Activated CD4-positive, alpha-beta T cell treated with anti-CD3 and anti-CD28 coated beads for 48 hours (primary cell): ENCODE results near the gene DPPA5.
"Not testable (repeated sequence)": the region's sequence is repeated elsewhere in the genome, so short reads cannot be mapped to it uniquely, and the experiment has no call there.

Experiments used
- DNase-seq: peaks from one replicate; pipeline ENCODE4 v3.0.0-alpha.2; 2020

DPPA5 gene, protein sequence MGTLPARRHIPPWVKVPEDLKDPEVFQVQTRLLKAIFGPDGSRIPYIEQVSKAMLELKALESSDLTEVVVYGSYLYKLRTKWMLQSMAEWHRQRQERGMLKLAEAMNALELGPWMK

DNA sequence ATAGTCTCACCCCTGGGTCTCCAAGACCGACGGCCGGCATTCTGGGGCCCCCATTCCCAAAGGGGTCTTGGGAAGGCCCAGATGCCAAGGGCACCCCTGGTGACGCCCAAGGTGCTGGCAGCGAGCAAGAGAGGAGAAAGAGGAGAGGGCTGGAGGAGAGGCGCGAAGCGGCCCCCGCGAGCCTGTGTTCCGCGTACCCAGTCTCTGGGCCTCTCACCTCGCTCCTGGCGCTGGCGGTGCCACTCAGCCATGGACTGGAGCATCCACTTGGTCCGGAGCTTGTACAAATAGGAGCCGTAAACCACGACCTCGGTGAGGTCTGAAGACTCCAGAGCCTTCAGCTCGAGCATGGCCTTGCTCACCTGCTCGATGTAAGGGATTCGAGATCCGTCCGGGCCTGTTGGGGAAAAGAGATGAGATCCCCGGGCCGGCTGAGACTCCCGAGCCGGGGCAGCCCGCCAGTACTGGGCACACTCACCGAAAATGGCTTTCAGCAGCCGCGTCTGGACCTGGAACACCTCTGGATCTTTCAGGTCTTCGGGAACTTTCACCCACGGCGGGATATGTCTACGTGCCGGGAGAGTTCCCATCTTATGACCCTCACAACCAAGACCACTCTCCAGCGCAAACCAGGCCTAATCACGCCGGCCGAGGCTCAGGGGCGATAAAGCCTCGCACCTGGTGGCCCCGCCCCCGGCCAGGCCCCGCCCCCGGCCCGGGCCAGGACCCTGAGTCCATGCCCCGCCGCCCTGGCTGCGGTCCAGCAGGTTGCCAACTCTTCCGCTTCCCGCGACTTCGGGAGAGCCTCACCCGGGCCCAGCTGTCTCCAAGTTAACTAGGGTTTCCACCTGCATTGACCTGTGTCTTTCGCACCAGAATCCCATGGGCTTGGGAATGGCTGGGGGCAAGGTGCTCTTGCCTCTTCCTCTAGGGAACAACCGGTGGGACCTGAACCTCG lies at the start of gene DPPA5:
DPPA5 (minus strand) TSS at position 641 of the 958 bp plus-strand sequence; CDS start at position 590, 51 bp downstream.
- no peak for DNase-seq

- no peak for DNase-seq
Measured at GRCh38 chr6:73400656-73401055, 46.6 kb upstream of the DPPA5 start.

GRCh38 chr6:73395875-73396274 lies 41.8 kb upstream of the DPPA5 start:
- DNase-seq = no peak

GRCh38 chr6:73394577-73395354 lies 40.7 kb upstream of the DPPA5 start, which contains the start of gene DDX43:
DDX43 (plus strand) TSS chr6:73394828; CDS start chr6:73394906, 78 bp downstream.
- DNase-seq = peak; percentile 62

DNA sequence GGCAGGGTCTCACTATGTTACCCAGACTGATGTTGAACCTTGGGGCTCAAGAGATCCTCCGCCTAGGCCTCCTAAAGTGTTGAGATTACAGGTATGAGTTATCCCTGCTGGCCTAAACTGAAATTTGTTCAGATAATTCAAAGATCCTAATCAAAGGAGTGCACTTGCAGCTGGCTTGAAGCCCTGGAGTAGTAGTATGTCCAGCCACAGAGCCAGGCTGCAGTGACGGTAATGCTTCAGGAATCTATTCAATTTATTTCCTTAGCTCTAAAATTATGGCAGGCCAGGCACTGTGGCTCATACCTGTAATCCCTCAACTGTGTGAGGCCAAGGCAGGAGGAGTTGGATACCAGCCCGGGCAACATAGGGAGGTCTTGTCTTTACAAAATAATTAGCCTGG lies 39.2 kb upstream of the DPPA5 start:
- DNase-seq = no peak

DNA sequence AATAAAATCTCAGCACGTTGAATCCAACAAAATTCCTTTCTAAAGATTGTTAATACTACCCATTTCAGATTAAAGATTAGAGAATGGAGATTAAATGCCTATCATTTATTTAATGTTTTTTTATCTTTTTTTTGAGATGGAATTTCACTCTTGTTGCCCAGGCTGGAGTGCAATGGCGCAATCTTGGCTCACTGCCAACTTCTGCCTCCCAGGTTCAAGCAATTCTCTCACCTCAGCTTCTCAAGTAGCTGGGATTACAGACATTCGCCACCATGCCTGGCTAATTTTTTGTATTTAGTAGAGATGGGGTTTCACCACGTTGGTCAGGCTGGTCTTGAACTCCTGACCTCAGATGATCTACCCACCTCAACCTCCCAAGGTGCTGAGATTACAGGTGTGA lies 38.1 kb upstream of the DPPA5 start:
- not testable (repeated sequence) for DNase-seq

DNA sequence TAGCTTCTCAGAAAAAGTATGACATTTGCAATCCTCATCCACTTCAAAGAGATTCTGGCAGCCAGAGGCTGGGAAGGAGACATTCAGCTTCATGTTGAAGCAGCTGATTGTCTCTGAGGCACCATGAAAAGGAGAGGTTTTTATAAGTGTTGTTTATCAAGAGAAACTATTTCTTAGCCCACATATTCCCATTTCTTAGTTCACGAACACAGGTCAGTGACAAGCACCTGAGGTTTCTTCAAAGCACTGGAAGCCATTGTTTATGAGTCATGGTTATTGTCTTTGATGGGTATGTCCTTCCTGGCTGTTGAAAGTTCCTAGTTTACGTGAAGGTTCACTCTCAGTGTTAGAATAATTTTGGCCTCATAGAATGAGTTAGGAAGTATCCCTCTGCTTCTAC lies 37.6 kb upstream of the DPPA5 start:
- DNase-seq = no peak

GRCh38 chr6:73389854-73390253 lies 35.8 kb upstream of the DPPA5 start:
- no peak for DNase-seq

- DNase-seq = peak; percentile 64
Measured at GRCh38 chr6:73388800-73389512, 34.9 kb upstream of the DPPA5 start.

DNA sequence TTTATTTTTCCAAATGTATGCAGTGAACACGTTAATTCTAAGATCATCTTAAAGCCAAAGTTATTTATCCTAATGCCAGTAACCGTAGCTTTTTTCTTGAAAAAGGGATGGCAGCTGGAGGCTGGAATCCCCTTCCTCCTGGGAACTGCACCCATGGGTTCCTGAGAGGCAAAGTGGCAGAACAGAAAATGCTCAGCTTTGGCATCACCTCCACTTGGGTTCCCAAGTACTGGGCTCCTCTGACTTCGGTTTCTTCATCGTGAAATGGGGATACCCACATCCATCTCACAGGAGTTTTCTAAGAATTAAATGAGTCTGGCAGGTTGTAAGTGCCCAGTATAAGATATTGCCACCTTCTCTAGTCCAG lies 34.3 kb upstream of the DPPA5 start:
- no peak for DNase-seq

- no peak for DNase-seq
Measured at GRCh38 chr6:73382462-73383113, 28.5 kb upstream of the DPPA5 start.

DNA sequence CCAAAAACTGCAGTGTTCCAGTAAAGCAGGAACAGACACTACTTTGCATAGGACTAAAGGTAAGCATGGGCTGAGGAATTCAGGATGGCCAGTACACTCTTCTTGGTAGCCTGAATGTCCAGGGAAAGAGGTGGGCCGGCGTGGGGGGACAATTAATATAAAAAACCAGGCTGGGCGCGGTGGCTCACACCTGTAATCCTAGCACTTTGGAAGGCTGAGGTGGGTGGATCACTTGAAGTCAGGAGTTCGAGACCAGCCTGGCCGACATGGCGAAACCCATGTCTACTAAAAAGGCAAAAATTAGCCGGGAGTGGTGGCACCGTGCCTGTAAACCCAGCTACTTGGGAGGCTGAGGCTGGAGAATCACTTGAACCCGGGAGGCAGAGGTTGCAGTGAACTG lies 27.5 kb upstream of the DPPA5 start:
- not testable (repeated sequence) for DNase-seq

GRCh38 chr6:73377225-73377624 lies 23.1 kb upstream of the DPPA5 start:
- no peak for DNase-seq

GRCh38 chr6:73375216-73375615 lies 21.1 kb upstream of the DPPA5 start:
- no peak for DNase-seq

DNA sequence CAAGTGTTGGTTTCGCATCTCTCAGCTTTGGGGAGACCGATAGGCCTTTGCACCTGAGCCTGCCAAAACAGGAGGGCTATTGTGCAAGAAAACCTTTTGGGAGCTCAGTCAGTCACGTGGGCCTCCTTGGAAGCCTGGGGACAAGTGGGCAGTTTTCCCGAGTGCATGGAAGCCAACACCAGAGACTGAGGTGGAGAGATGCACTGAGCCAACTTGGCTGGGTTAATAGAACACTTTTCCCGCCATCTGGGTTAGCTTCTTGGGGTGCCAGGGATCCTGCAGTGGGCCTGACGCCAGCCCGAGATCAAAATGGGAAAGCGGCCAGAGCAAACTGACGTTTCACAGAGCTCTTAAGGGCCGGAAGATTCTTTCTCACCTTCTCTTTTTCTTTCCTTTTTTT lies 18.4 kb upstream of the DPPA5 start:
- no peak for DNase-seq

GRCh38 chr6:73371984-73372383 lies 17.9 kb upstream of the DPPA5 start:
- no peak for DNase-seq

GRCh38 chr6:73369563-73369962 lies 15.5 kb upstream of the DPPA5 start, which contains the start of gene OOEP:
OOEP (minus strand) TSS chr6:73369897; CDS start chr6:73369792, 105 bp downstream.
- no peak for DNase-seq

DNA sequence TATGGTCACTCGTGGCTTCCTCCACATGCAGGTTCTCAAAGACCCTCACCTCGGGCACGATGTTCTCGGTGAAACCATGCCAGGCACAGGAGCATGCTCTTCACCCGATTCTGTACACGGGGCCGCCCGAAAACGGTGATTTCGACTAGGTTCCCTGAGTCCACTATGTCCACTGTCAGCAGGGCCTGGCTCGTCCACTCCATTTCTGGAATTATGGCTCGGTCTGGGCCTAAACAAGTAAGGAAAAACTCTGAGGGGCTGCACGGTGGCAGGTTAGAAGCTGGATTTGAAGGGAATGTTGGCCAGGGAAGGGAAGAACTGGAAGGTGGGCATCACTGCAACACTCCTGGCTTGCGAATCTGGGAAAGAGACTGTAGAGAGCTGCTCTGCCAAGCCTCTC lies 15.1 kb upstream of the DPPA5 start:
- no peak for DNase-seq

GRCh38 chr6:73368675-73369074 lies 14.6 kb upstream of the DPPA5 start:
- DNase-seq = no peak

DNA sequence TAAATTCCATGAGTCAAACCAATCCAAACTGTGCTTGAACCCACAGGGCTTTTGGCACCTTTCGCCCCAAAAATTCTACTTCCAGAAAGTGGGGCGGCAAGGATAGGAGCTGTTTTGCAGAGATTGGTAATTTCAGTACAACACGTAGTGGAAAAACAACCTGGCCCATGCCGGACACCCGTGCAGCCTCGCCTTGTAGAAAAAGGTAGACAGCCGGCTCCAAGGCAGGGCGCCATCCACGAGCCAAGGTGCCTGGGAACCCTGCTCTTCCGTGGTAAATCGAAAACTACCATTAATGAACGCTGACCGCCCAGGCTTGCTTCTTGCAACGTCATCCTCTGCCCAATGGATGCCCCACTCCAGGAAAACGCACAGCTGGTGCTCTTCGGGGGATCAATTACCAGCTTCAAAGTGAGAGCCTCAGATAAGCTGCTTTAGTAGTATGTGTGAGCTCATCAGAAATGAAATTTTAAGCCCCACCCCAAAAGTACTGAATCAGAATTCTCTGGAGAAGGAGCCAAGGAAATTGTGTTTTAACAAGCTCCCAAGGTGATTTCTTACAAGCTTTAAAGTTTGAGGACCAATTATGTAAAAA lies 13.8 kb upstream of the DPPA5 start:
- DNase-seq = no peak

GRCh38 chr6:73364549-73364948 lies 10.5 kb upstream of the DPPA5 start:
- no peak for DNase-seq

DNA sequence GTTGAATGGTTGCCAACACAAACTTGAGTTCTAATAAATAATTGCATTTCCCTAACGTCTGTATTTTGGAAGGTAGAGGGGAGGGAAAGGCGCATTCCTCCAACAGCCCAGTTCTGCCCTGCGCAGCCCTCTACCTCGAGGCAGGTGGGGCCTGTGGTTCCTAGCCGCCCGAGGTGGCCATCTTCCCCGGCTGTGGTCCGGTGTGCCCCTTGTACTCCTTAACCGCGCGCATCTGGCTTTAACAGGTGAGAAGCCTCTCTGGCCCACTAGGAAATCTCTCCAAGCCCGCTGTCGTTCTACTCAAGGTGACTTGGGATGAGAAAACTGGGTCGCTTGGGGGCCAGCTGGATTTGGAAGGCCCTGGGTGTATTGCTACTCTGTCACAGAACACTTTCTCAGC lies 10.0 kb upstream of the DPPA5 start:
- DNase-seq = no peak
